HepG2 (cell line): ENCODE measurements around the gene SLC38A2. TPM values are rescaled to one million over a fixed set of nuclear protein-coding genes. Genes with fewer than 3 reads are reported as not detected.
A peak's percentile ranks its signal among the peaks of the same experiment; 100 is the strongest.

Experiments
- ARHGAP35 ChIP-seq: sonication (generic); formaldehyde crosslinking; IDR thresholded peaks from 2 replicates; pipeline ENCODE4 v1.9.0; 2022; ENCODE audit warnings: mild to moderate bottlenecking, inconsistent platforms, moderate library complexity, missing genetic modification reagents, borderline replicate concordance
- KDM6A ChIP-seq: IDR thresholded peaks from 2 replicates; pipeline ENCODE4 v1.6.1; 2016; ENCODE audit warnings: low read depth
- KLF13 ChIP-seq: sonication (generic); formaldehyde crosslinking; IDR thresholded peaks from 2 replicates; pipeline ENCODE4 v1.4.0; 2020; ENCODE audit warnings: mild to moderate bottlenecking, missing genetic modification reagents
- MAFF ChIP-seq: IDR thresholded peaks from 2 replicates; pipeline ENCODE4 v1.6.1; 2011; ENCODE audit warnings: low read depth, low read length, improper control_type of control experiment
- MAZ ChIP-seq, 2 experiments: sonication (generic) in 1 of 2; formaldehyde crosslinking in 1 of 2; IDR thresholded peaks; 2 replicates each; pipeline versions ENCODE4 v1.5.0 to v1.6.1; 2012 to 2020; ENCODE audit warnings: low read depth in 2 of 2, mild to moderate bottlenecking in 2 of 2, borderline replicate concordance in 1 of 2, improper control_type of control experiment in 1 of 2, low read length in 1 of 2, missing genetic modification reagents in 1 of 2, moderate library complexity in 1 of 2
- NFYC ChIP-seq: IDR thresholded peaks from 2 replicates; pipeline ENCODE4 v1.6.1; 2016; ENCODE audit warnings: missing genetic modification reagents, missing compliant biosample characterization
- PCBP1 ChIP-seq: fragments of 200-400 bp; formaldehyde crosslinking; IDR thresholded peaks from 2 replicates; pipeline ENCODE4 v1.6.1; 2017; ENCODE audit warnings: mild to moderate bottlenecking, low read depth, low read length, borderline replicate concordance
- SALL1 ChIP-seq: sonication (generic); formaldehyde crosslinking; IDR thresholded peaks from 2 replicates; pipeline ENCODE4 v1.8.0; 2022; ENCODE audit warnings: mild to moderate bottlenecking, missing genetic modification reagents
- SMC3 ChIP-seq: IDR thresholded peaks from 2 replicates; pipeline ENCODE4 v1.6.1; 2011; ENCODE audit warnings: low read length, improper control_type of control experiment
- THYN1 ChIP-seq: sonication (generic); formaldehyde crosslinking; IDR thresholded peaks from 2 replicates; pipeline ENCODE4 v1.8.1; 2023; ENCODE audit warnings: low read depth, mild to moderate bottlenecking, moderate library complexity, missing genetic modification reagents, borderline replicate concordance
- ZBTB38 ChIP-seq: sonication (generic); formaldehyde crosslinking; IDR thresholded peaks from 2 replicates; pipeline ENCODE4 v1.5.1; 2020; ENCODE audit warnings: mild to moderate bottlenecking, missing genetic modification reagents
- ZNF446 ChIP-seq: sonication (generic); formaldehyde crosslinking; IDR thresholded peaks from 2 replicates; pipeline ENCODE4 v1.5.0; 2020; ENCODE audit warnings: mild to moderate bottlenecking, missing genetic modification reagents
- ZNF572 ChIP-seq: sonication (generic); formaldehyde crosslinking; IDR thresholded peaks from 2 replicates; pipeline ENCODE4 v1.5.1; 2020; ENCODE audit warnings: mild to moderate bottlenecking, missing genetic modification reagents
- ZNF605 ChIP-seq: sonication (generic); formaldehyde crosslinking; IDR thresholded peaks from 2 replicates; pipeline ENCODE4 v1.8.0; 2022; ENCODE audit warnings: mild to moderate bottlenecking, missing genetic modification reagents
- polyA plus RNA-seq, 8 experiments: library from polyadenylated mRNA; depleted of rRNA in 3 of 8; stranded (reverse) in 7 of 8; unstranded in 1 of 8; fragments of >200 nt; fragmentation: Illumina TruSeq in 4 of 8; extraction: Trizol in 4 of 8; gene quantifications; 2 replicates each; pipeline versions ENCODE4 v1.2.1 to v1.2.3, GENCODE V29; 2011 to 2016; ENCODE audit warnings: low read depth in 4 of 8, missing spikeins in 1 of 8, mixed read lengths in 1 of 8; ENCODE audit not compliant: insufficient read depth in 1 of 8
- total RNA-seq, 5 experiments: library from RNA; depleted of rRNA; stranded (reverse); fragments of >200 nt; fragmentation: Illumina TruSeq; extraction: Trizol; gene quantifications; 2 replicates each; pipeline ENCODE4 v1.2.3, GENCODE V29; 2016; ENCODE audit warnings: low read depth in 1 of 5
- TF ChIP-seq, protein P1 (sequence below): sonication (generic); formaldehyde crosslinking; conservative IDR thresholded peaks from 2 replicates; pipeline ENCODE4 v1.4.0; 2020; ENCODE audit warnings: missing genetic modification reagents
- TF ChIP-seq, protein P2 (sequence below): fragments of 450-650 bp; IDR thresholded peaks from 2 replicates; pipeline ENCODE4 v1.6.1; 2016
- TF ChIP-seq, protein P3 (sequence below): sonication (generic); formaldehyde crosslinking; IDR thresholded peaks from 2 replicates; pipeline ENCODE4 v1.9.0; 2021; ENCODE audit warnings: missing genetic modification reagents, borderline replicate concordance
- TF ChIP-seq, protein P4 (sequence below): sonication (generic); formaldehyde crosslinking; IDR thresholded peaks from 2 replicates; pipeline ENCODE4 v1.4.0; 2020; ENCODE audit warnings: missing genetic modification reagents, mild to moderate bottlenecking, borderline replicate concordance
- TF ChIP-seq, protein P5 (sequence below): sonication (generic); formaldehyde crosslinking; IDR thresholded peaks from 2 replicates; pipeline ENCODE4 v1.5.0; 2020; ENCODE audit warnings: mild to moderate bottlenecking, missing genetic modification reagents

The SLC38A2 gene
- total and polyA plus RNA-seq, 2 of the 13 experiments (the other 11 are each of a cell fraction or from before 2014, with no cell fraction given): 368 to 880 TPM

DNA sequence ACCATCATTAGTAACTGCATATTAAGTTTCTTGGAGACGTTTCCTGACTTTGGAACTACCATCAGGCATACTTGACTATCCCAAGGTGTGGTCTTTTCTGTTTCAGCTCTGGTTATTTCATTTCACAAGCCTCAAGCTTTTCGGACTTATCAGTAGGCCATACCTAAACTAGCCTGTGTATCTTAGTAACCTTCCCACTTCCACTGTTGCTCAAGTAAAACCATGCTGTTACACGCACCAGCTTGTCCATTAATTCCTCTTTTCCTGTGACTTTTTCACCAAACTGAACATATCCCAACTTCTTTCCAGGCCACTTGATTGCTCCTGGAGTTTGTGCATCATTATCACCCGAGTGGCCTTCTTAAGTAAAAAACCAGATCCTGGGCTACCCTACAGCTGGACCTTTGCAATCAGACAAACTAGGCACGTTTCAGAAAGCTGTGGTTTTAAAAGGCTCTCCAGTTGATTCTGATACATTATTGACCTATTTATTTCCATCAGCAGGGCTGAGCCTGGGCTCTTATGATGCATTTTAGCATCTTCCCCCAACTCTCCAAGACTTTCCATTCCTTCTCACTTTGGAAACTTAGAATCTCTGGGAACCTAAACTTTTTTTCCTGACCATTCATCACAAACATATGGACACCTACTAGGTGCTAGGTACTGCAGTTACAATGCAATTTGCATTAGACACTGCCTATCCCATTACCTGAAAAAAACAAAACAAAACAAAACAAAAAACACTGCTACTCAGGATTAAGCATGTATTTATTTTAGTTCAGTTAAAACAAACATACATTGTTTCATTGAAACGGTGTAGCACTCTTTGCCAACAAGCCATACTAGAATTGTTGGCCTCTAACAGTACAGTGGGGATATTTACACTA lies 14.9 kb downstream of the SLC38A2 start (continued):
- TF ChIP-seq, protein P1, sequence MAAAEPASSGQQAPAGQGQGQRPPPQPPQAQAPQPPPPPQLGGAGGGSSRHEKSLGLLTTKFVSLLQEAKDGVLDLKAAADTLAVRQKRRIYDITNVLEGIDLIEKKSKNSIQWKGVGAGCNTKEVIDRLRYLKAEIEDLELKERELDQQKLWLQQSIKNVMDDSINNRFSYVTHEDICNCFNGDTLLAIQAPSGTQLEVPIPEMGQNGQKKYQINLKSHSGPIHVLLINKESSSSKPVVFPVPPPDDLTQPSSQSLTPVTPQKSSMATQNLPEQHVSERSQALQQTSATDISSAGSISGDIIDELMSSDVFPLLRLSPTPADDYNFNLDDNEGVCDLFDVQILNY (CRISPR knock-in tag): no peak
- TF ChIP-seq PCBP1 (0 out of 2 replicates have a peak, but pooled peaks have one; percentile 38), ARHGAP35 (CRISPR knock-in tag) (0 out of 2 replicates have a peak, but pooled peaks have one; percentile 58), ZNF572 (CRISPR knock-in tag) (no peak), SMC3 (peak; percentile 18; the same call in 1 of the 2 replicates), NFYC (CRISPR knock-in tag) (no peak; the same call in 1 of the 2 replicates), THYN1 (0 out of 2 replicates have a peak, but pooled peaks have one; percentile 45), KDM6A (CRISPR knock-in tag) (no peak), ZNF446 (CRISPR knock-in tag) (no peak), ZBTB38 (CRISPR knock-in tag) (no peak), KLF13 (CRISPR knock-in tag) (no peak), MAZ (IDR thresholded peaks at IDR 0.05; ENCODE audit: borderline replicate concordance, low read depth, low read length) (no peak), MAZ (CRISPR knock-in tag; IDR thresholded peaks at IDR 0.05; ENCODE audit: low read depth) (no peak), SALL1 (CRISPR knock-in tag) (no peak; the same call in 1 of the 2 replicates), ZNF605 (peak; percentile 83), MAFF (no peak)
- TF ChIP-seq, protein P2, sequence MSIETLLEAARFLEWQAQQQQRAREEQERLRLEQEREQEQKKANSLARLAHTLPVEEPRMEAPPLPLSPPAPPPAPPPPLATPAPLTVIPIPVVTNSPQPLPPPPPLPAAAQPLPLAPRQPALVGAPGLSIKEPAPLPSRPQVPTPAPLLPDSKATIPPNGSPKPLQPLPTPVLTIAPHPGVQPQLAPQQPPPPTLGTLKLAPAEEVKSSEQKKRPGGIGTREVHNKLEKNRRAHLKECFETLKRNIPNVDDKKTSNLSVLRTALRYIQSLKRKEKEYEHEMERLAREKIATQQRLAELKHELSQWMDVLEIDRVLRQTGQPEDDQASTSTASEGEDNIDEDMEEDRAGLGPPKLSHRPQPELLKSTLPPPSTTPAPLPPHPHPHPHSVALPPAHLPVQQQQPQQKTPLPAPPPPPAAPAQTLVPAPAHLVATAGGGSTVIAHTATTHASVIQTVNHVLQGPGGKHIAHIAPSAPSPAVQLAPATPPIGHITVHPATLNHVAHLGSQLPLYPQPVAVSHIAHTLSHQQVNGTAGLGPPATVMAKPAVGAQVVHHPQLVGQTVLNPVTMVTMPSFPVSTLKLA: no peak
- TF ChIP-seq, protein P3, sequence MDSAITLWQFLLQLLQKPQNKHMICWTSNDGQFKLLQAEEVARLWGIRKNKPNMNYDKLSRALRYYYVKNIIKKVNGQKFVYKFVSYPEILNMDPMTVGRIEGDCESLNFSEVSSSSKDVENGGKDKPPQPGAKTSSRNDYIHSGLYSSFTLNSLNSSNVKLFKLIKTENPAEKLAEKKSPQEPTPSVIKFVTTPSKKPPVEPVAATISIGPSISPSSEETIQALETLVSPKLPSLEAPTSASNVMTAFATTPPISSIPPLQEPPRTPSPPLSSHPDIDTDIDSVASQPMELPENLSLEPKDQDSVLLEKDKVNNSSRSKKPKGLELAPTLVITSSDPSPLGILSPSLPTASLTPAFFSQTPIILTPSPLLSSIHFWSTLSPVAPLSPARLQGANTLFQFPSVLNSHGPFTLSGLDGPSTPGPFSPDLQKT (CRISPR knock-in tag): no peak
- TF ChIP-seq, protein P4, sequence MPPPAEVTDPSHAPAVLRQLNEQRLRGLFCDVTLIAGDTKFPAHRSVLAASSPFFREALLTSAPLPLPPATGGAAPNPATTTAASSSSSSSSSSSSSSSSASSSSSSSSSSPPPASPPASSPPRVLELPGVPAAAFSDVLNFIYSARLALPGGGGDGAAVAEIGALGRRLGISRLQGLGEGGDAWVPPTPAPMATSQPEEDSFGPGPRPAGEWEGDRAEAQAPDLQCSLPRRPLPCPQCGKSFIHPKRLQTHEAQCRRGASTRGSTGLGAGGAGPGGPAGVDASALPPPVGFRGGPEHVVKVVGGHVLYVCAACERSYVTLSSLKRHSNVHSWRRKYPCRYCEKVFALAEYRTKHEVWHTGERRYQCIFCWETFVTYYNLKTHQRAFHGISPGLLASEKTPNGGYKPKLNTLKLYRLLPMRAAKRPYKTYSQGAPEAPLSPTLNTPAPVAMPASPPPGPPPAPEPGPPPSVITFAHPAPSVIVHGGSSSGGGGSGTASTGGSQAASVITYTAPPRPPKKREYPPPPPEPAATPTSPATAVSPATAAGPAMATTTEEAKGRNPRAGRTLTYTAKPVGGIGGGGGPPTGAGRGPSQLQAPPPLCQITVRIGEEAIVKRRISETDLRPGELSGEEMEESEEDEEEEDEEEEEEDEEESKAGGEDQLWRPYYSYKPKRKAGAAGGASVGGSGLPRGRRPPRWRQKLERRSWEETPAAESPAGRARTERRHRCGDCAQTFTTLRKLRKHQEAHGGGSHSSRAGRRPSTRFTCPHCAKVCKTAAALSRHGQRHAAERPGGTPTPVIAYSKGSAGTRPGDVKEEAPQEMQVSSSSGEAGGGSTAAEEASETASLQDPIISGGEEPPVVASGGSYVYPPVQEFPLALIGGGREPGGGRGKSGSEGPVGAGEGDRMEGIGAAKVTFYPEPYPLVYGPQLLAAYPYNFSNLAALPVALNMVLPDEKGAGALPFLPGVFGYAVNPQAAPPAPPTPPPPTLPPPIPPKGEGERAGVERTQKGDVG (CRISPR knock-in tag): no peak; the same call in 1 of the 2 replicates
- TF ChIP-seq, protein P5, sequence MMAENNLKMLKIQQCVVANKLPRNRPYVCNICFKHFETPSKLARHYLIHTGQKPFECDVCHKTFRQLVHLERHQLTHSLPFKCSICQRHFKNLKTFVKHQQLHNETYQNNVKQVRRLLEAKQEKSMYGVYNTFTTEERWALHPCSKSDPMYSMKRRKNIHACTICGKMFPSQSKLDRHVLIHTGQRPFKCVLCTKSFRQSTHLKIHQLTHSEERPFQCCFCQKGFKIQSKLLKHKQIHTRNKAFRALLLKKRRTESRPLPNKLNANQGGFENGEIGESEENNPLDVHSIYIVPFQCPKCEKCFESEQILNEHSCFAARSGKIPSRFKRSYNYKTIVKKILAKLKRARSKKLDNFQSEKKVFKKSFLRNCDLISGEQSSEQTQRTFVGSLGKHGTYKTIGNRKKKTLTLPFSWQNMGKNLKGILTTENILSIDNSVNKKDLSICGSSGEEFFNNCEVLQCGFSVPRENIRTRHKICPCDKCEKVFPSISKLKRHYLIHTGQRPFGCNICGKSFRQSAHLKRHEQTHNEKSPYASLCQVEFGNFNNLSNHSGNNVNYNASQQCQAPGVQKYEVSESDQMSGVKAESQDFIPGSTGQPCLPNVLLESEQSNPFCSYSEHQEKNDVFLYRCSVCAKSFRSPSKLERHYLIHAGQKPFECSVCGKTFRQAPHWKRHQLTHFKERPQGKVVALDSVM: no peak
